Left cardiac atrium (tissue), 4 donors: Measurements from ENCODE around the gene VPS45. TPM values are rescaled to one million over a fixed set of nuclear protein-coding genes. Genes with fewer than 3 reads are reported as not detected.
"Not testable (repeated sequence)": the region's sequence is repeated elsewhere in the genome, so short reads cannot be mapped to it uniquely, and the experiment has no call there.

Experiments
- ATAC-seq, 2 donors: fragments of 200-7000 bp; cut with Tn5 transposase; one replicate each; pipeline ENCODE4 v1.9.1; 2020; ENCODE audit warnings: mild to moderate bottlenecking in 2 of 2, moderate library complexity in 2 of 2
- DNase-seq: peaks from one replicate; pipeline ENCODE4 v3.0.0-alpha.2; 2020
- intact Hi-C, 2 donors: fragments of 100-400 bp; cut with DNase I; formaldehyde crosslinking; loops; one replicate each; pipeline versions ENCODE4 v1.14.1 to v1.15.1; 2022 to 2023
- long read RNA-seq: library from polyadenylated mRNA; unstranded; transcript quantifications from one replicate; pipeline ENCODE4 v2.0.0, GENCODE V29; 2021
- total RNA-seq, 2 donors: library from RNA; stranded (reverse); fragmentation: NEBNext Ultra II Directional; extraction: Animal tissue kit (Norgen Biotek cat#: 25700); gene quantifications; one replicate each; pipeline ENCODE4 v1.2.1, GENCODE V29; 2021
- donor health status: DM: no; HTN: yes; CAD: no.
- donor health status: DM: no; HTN: yes; CAD: no; lungs with severe emphysema.
- donor health status: DM: yes; HTN: yes; CAD: no.
- donor health status: Dilated cardiomyopathy.

VPS45 gene
- total RNA-seq: 10 to 100 TPM; 39.3 to 40.2 TPM
- long read RNA-seq, transcript VPS45-202 (15 exons, 2,790 nt): major isoform, 43 of 49 reads
- long read RNA-seq, partial matches to known transcripts: 0 of 49 reads
- long read RNA-seq, other reads (novel, unspliced or antisense): 3 of 49 reads

GRCh38 chr1:150067184-150068108, at the start of gene VPS45:
TSS of gene VPS45 (plus strand) at chr1:150067776. CDS start at chr1:150067858, 82 bp downstream.
- DNase-seq (peak; percentile 94), ATAC-seq (peak; percentile 98 to 99)
- intact Hi-C loops: loop anchor here in 1 of 2 donors (10.0 kb wide), 1 partner anchor 53 kb away; the partner anchor contains the start of gene OTUD7B

GRCh38 chr1:150018165-150018564, 49.4 kb upstream of the VPS45 start:
- no peak for DNase-seq
- ATAC-seq: no peak
- intact Hi-C loops: loop anchor here in 1 of 2 donors (10.0 kb wide), 1 partner anchor 47 kb away; the partner anchor contains the start of gene VPS45

GRCh38 chr1:150020711-150021110, 46.9 kb upstream of the VPS45 start:
- no peak for ATAC-seq
- intact Hi-C loops: no loop called here
- no peak for DNase-seq

DNA sequence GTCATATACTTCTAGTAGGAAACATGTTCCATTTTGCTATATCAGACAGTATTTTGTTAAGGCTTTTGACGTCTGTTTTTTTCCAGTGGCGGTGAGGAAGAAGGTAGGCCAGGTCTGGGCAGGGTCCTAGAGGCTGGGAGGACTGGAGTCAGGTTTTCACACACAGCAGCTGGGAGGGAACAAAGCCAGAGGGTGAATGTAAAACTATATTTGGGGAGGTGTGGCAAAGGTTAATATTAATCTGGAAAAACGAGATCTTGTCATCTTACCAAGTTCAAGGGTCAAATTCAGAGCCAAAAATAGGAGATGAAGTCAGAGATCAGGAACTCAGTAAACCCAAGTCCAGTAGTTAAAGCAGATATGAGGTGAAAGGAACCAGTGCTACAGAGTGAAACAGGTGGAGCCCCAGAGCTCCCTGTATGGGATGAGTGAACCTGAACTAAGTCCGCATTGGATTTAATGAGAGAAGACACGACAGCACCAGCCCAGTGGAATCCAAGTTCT, 46.3 kb upstream of the VPS45 start:
- intact Hi-C loops: no loop called here
- peak in 1 of 2 donors; percentile 32 for ATAC-seq
- no peak for DNase-seq

DNA sequence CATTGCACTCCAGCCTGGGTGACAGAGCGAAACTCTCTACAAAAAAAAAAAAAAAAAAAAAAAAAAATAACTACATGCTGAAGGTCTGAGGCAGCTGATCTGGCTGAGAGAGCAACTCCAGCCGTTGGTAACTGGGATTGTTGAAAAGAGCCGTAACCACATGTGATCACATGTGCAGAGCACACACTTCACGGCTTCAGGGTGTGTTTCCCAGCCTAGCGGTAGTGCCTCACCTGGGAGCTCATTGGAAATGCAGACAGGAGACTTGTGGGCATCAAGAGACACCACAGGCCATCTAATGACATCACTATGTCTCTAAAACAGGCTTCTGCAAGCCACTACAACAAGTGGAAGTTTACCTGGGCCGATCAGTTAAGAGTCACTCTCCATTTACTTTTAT, 45.2 kb upstream of the VPS45 start:
- intact Hi-C loops: no loop called here
- ATAC-seq (no peak), DNase-seq (no peak)

DNA sequence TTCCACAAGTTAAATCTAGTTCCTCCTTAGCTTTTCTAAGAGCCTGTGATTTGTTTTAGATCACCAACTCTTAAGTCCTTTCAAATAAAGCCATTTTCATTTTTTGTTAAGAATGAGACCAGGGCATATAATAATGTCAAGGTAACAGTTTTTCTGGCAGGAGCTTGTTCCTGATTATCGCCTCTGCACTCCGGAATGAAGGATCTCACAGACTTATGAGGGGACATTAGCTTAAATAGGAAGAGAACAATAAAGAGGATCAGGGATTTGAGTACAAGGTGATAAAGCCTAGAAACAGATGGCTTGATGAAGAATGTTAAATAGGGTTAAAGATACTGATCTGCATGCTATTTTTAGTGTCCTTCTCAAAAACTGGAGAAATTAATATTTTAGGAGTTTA, 43.4 kb upstream of the VPS45 start:
- no peak for DNase-seq
- no peak for ATAC-seq
- intact Hi-C loops: no loop called here

- DNase-seq: no peak
- intact Hi-C loops: no loop called here
- no peak for ATAC-seq
Measured at GRCh38 chr1:150028322-150028721, 39.3 kb upstream of the VPS45 start.

DNA sequence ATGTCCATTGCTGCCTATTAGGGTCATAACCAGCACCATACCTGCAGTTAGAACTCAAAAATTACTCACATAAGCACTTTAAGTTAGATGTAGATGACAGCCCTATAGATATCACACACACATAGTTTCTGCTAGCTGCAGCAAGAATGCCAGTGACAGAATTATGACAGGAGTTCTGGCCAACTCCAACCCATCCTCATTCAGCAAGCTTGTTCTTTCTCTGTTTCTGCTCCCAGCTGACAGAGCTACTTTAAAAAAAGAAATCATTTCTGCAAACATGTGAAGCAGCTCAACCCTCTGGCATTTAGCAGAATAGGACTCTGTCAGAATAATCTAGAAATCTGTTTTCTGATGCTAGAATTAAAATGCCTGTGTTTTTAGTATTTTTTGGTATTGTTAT, 33.2 kb upstream of the VPS45 start:
- intact Hi-C loops: no loop called here
- no peak for ATAC-seq
- no peak for DNase-seq

- ATAC-seq (no peak), DNase-seq (no peak)
- intact Hi-C loops: loop anchor here (2.0 to 5.0 kb wide), 2 partner anchors 88 to 89 kb away; no protein-coding TSS in a partner anchor
Measured at GRCh38 chr1:150049926-150050325, 17.6 kb upstream of the VPS45 start.

DNA sequence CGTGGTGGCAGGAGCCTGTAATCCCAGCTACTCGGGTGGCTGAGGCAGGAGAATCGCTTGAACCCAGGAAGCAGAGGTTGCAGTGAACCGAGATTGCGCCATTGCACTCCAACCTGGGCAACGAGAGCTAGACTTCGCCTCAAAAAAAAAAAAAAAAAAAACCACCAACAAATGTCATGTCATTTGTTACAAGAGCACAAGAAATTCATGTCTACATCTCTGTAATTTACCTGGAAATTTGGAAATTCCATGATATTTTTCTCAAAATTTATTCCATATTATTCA, 16.5 kb upstream of the VPS45 start:
- no peak for DNase-seq
- ATAC-seq: no peak
- intact Hi-C loops: loop anchor here in 1 of 2 donors (2.0 kb wide), 1 partner anchor 90 kb away; no protein-coding TSS in a partner anchor

- intact Hi-C loops: loop anchor here in 1 of 2 donors (2.0 kb wide), 1 partner anchor 91 kb away; no protein-coding TSS in a partner anchor
- DNase-seq, ATAC-seq: not testable (repeated sequence)
Measured at GRCh38 chr1:150051905-150052412, 15.6 kb upstream of the VPS45 start.

DNA sequence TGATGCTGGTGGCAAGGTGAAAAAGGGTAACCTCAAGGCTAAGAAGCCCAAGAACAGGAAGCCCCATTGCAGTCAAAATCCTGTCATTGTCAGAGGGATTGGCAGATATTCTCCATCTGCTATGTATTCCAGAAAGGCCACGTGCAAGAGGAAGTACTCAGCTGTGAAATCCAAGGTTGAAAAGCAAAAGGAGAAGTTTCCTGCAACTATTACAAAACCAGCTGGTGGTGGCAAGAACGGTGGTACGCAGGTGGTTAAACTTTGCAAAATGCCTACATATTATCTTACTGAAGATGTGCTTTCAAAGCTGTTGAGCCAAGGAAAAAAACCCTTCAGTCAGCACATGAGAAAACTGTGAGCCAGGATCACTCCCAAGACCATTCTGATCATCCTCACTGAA, 13.7 kb upstream of the VPS45 start:
- ATAC-seq: no peak
- intact Hi-C loops: no loop called here
- DNase-seq: no peak

DNA sequence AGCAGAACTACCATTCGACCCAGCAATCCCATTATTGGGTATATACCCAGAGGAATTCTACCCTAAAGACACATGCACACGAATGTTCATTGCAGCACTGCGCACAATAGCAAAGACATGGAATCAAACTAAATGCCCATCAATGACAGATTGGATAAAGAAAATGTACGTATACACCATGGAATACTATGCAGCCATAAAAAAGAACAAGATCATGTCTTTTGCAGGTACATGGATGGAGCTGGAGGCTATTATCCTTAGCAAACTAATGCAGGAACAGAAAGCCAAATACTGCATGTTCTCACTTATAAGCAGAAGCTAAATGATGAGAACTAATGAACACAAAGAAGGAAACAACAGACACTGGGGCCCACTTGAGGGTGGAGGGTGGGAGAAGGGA, 12.1 kb upstream of the VPS45 start:
- DNase-seq, ATAC-seq, intact Hi-C loops: not testable (repeated sequence)

DNA sequence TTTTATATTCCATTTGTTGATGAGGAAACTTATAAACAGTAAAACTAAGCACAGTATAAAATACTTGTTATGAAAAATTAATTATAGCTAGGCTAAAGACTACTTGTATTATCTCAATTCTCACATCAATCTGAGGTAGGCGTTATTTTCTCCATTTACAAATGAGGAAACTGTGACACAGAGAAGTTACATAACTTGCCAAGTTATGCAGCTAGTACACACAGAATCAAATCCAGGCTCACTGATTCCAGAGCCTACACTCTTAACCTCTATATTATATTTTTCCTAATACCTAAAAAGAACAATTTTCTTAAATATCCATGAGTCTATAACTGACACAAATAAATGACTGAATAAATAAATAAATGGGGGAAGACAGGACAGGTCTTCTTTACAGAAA, 11.2 kb upstream of the VPS45 start:
- intact Hi-C loops: no loop called here
- no peak for ATAC-seq

DNA sequence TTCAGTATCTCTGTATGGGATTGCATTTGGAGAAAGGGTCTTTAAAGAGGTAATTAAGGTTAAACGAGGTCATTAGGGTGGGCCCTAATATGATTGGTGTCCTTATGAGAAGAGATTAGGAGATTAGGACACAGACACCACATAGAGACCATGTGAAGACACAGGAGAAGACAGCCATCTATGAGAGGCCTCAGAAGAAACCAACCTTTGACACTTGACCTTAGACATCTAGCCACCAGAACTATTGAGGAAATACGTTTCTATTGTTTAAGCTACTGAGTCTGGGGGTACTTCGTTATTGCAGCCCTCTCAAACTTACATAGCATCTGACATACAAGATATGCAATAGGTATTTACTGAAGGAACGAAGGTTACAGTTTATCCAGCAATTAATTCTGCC, 7.3 kb upstream of the VPS45 start:
- no peak for DNase-seq
- intact Hi-C loops: loop anchor here in 1 of 2 donors (10.0 kb wide), 1 partner anchor 45 kb away; the partner anchor contains the start of gene OTUD7B
- ATAC-seq: no peak

More for the DNA sequence above, 11.2 kb upstream of the VPS45 start:
- DNase-seq: no peak

DNA sequence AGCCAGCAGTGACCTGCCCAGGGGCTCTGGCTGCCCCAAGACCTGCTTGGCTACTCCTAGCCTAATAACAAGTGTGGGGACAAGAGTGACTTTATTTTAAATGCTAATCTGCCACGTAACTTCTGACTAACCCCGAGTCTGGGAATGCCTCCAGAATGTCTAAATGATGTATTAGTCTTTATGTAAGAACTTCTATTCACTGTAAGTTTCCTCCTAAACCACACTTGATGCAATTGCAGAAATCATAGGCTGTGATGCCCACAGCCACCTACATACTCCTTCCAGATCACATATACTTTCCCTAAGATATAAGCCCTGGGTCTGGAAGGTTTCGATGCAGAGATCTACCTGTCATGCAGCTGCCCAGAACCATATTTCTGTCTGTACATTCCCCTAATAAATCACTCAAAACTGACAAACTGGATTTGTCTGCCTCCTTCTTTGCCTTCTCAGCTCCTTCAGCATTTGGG, 5.9 kb upstream of the VPS45 start:
- ATAC-seq (peak in 1 of 2 donors; percentile 57), DNase-seq (no peak)
- intact Hi-C loops: loop anchor here in 1 of 2 donors (10.0 kb wide), 1 partner anchor 47 kb away; the partner anchor contains the start of gene OTUD7B

- ATAC-seq (no peak), DNase-seq (no peak)
- intact Hi-C loops: loop anchor here in 1 of 2 donors (10.0 kb wide), 1 partner anchor 47 kb away; the partner anchor contains the start of gene OTUD7B
Measured at GRCh38 chr1:150062113-150062512, 5.5 kb upstream of the VPS45 start.

DNA sequence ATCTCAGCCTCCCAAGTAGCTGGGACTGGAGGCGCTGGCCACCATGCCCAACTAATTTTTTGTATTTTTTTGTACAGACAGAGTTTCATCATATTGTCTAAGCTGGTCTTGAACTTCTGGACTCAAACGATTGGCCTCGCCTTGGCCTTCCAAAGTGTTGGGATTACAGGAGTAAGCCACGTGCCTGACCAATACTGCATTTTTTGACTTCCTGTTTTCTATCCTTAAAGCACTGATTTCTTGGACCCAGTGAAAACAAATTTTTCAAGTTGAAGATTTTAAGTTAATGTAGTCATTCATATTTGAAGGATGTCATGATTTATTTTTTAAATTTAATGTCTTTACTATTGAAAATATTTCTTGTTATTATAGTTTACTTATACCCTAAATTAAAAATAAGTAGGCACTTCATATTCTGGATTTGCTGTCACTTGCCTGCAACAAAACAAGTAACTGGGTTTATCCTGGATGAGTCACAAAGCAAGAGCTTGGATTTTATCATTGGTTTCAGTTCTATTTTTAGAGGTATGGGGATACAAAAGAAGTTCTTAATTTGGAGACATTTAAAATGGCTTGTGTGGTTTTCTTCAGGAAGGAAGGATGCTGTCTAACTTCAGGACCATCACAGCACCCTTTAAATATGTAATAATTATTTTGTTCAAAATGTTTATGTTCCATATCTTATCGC, 2.2 kb upstream of the VPS45 start:
- ATAC-seq (no peak), DNase-seq (no peak)
- intact Hi-C loops: loop anchor here in 1 of 2 donors (10.0 kb wide), 1 partner anchor 51 kb away; the partner anchor contains the start of gene OTUD7B

DNA sequence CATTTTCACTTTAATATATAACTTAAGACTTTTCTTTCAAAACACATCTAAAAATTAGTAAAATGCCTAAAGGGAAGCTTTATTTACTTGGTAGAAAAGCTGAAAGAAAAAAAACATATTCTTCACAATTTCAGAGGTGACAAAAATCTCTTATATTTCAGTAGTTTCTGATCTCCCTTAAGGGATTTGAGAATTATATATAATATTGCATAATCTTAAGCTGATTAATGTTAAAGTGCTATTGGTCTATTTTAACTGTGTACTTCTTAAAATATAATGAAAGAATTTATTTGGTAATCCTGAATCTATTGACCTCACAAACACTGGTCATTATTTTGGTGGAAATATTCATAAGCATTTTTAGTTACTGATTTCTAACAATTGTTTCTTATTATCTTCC, 1.2 kb upstream of the VPS45 start:
- intact Hi-C loops: loop anchor here in 1 of 2 donors (10.0 kb wide), 1 partner anchor 52 kb away; the partner anchor contains the start of gene OTUD7B
- ATAC-seq: no peak

More for the DNA sequence above, 1.2 kb upstream of the VPS45 start:
- DNase-seq: no peak
